Activated T-cell treated with anti-CD3 and anti-CD28 coated beads, Interleukin-2, amount 50 U/mL, for 4 hours (primary cell): ENCODE data around the gene PJVK. TPM values are rescaled to one million over a fixed set of nuclear protein-coding genes. Genes with fewer than 3 reads are reported as not detected.

Source experiments
- total RNA-seq, 3 donors: library from RNA; stranded (reverse); gene quantifications; one replicate each; pipeline ENCODE4 v1.2.1, GENCODE V29; 2021

The PJVK gene
- total RNA-seq, 3 donors from 2014 or later = 1.4 to 2.1 (median 2.0) TPM

Other genes with a start within 250 kb of the PJVK start
- gene PRKRA, start 203 bp upstream of the PJVK start, total RNA-seq = 10 to 100 TPM; 43.9 to 45.4 (median 45.1) TPM
- gene FKBP7, start 27.2 kb downstream of the PJVK start, total RNA-seq = 1 to 10 TPM; 2.0 to 2.9 (median 2.5) TPM
- 10 to 100 TPM; 24.8 to 28.1 (median 26.6) TPM for gene PLEKHA3, start 29.1 kb downstream of the PJVK start, total RNA-seq